Skeletal muscle tissue (tissue), 4 donors: ENCODE measurements around the gene RAD9A. TPM values are rescaled to one million over a fixed set of nuclear protein-coding genes. Genes with fewer than 3 reads are reported as not detected.
"Not testable (repeated sequence)": the region's sequence is repeated elsewhere in the genome, so short reads cannot be mapped to it uniquely, and the experiment has no call there.

Experiments
- H3K27ac ChIP-seq: one replicate; pipeline ENCODE4 v1.7.0; 2013; ENCODE audit warnings: mild to moderate bottlenecking, low read depth, low read length, inconsistent platforms
- H3K27me3 ChIP-seq, 3 donors: one replicate each; pipeline ENCODE4 v1.7.0; 2013; ENCODE audit warnings: low read length in 3 of 3; ENCODE audit not compliant: control insufficient read depth in 3 of 3, insufficient read depth in 3 of 3
- H3K36me3 ChIP-seq, 3 donors: one replicate each; pipeline ENCODE4 v1.7.0; 2013; ENCODE audit warnings: low read length in 3 of 3; ENCODE audit not compliant: control insufficient read depth in 3 of 3, insufficient read depth in 3 of 3
- H3K4me1 ChIP-seq, 3 donors: one replicate each; pipeline ENCODE4 v1.7.0; 2013; ENCODE audit warnings: low read length in 3 of 3, mild to moderate bottlenecking in 3 of 3; ENCODE audit not compliant: control insufficient read depth in 3 of 3, insufficient read depth in 3 of 3
- H3K4me3 ChIP-seq, 3 donors: one replicate each; pipeline ENCODE4 v1.7.0; 2013; ENCODE audit warnings: low read length in 3 of 3
- H3K9ac ChIP-seq, 3 donors: one replicate each; pipeline ENCODE4 v1.7.0; 2013; ENCODE audit warnings: low read length in 3 of 3, mild to moderate bottlenecking in 3 of 3, moderate library complexity in 2 of 3, low read depth in 1 of 3
- H3K9me3 ChIP-seq, 3 donors: one replicate each; pipeline ENCODE4 v1.7.0; 2013; ENCODE audit warnings: low read length in 3 of 3; ENCODE audit not compliant: control insufficient read depth in 3 of 3
- total RNA-seq: library from RNA; depleted of rRNA; stranded (reverse); fragments of >200 nt; gene quantifications from one replicate; pipeline ENCODE4 v1.2.3, GENCODE V29; 2014
- donor health status: Osteomylitis.

Gene RAD9A
- total RNA-seq, 1 donor from 2014 or later, result 2.6 TPM

GRCh38 chr11:67421430-67422031, 29.7 kb downstream of the RAD9A start:
- H3K36me3 ChIP-seq, result peaks cover 0 to 14% (median 14%) of the 10 kb centered on the region in 3 donors

GRCh38 chr11:67422891-67423290, 31.1 kb downstream of the RAD9A start:
- H3K4me1 ChIP-seq, result peaks cover 31 to 33% (median 32%) of the 10 kb centered on the region in 3 donors
- peak overlapping the region in 1 of 3 donors; percentile 14 for H3K9ac ChIP-seq
- H3K27me3 ChIP-seq, result no peaks in the 10 kb centered on the region
- no peak overlapping the region for H3K27ac ChIP-seq
- no peaks in the 10 kb centered on the region for H3K9me3 ChIP-seq
- H3K36me3 ChIP-seq, result peaks cover 0 to 14% (median 14%) of the 10 kb centered on the region in 3 donors
- H3K4me3 ChIP-seq, result no peak overlapping the region

More at GRCh38 chr11:67421430-67422031, 29.7 kb downstream of the RAD9A start:
- Histone ChIP-seq H3K27me3 (no peaks in the 10 kb centered on the region), H3K4me1 (peaks cover 41 to 46% (median 42%) of the 10 kb centered on the region in 3 donors), H3K4me3 (peak overlapping the region in 2 of 3 donors; percentile 29 to 54), H3K9me3 (no peaks in the 10 kb centered on the region), H3K9ac (no peak overlapping the region), H3K27ac (no peak overlapping the region)

GRCh38 chr11:67423466-67423865, 31.7 kb downstream of the RAD9A start:
- Histone ChIP-seq H3K9me3 (no peaks in the 10 kb centered on the region), H3K4me1 (peaks cover 27 to 28% (median 27%) of the 10 kb centered on the region in 3 donors), H3K4me3 (no peak overlapping the region), H3K9ac (no peak overlapping the region), H3K27me3 (no peaks in the 10 kb centered on the region), H3K27ac (no peak overlapping the region), H3K36me3 (peaks cover 0 to 15% (median 14%) of the 10 kb centered on the region in 3 donors)

- Histone ChIP-seq H3K4me1 (peaks cover 25 to 28% (median 26%) of the 10 kb centered on the region in 3 donors), H3K36me3 (peaks cover 0 to 16% (median 14%) of the 10 kb centered on the region in 3 donors), H3K27me3 (no peaks in the 10 kb centered on the region), H3K27ac (no peak overlapping the region), H3K4me3 (no peak overlapping the region), H3K9ac (peak overlapping the region in 1 of 3 donors; percentile 6), H3K9me3 (no peaks in the 10 kb centered on the region)
These were observed 32.3 kb downstream of the RAD9A start for GRCh38 chr11:67423891-67424613.

GRCh38 chr11:67427364-67427859, 35.6 kb downstream of the RAD9A start:
- peak overlapping the region; percentile 93 to 94 (median 94) for H3K4me3 ChIP-seq
- H3K27ac ChIP-seq, result peak overlapping the region; percentile 90
- peak overlapping the region; percentile 97 to 99 (median 98) for H3K9ac ChIP-seq

GRCh38 chr11:67428052-67429001, 36.5 kb downstream of the RAD9A start, which contains the start of gene RPS6KB2:
TSS of gene RPS6KB2 (plus strand) at chr11:67428494. CDS start at chr11:67428546, 52 bp downstream.
- Histone ChIP-seq H3K27ac (peak within 1 kb of the TSS; percentile 90), H3K4me3 (peak within 1 kb of the TSS; percentile 93 to 94 (median 94)), H3K36me3 (peaks cover 27 to 47% (median 37%) of the 10 kb centered on the region in 3 donors), H3K4me1 (peaks cover 15 to 30% (median 16%) of the 10 kb centered on the region in 3 donors), H3K9me3 (no peaks in the 10 kb centered on the region), H3K27me3 (no peaks in the 10 kb centered on the region), H3K9ac (peak within 1 kb of the TSS; percentile 97 to 99 (median 98))

More at GRCh38 chr11:67427364-67427859, 35.6 kb downstream of the RAD9A start:
- peaks cover 15 to 31% (median 16%) of the 10 kb centered on the region in 3 donors for H3K4me1 ChIP-seq
- not testable (repeated sequence) for H3K9me3 ChIP-seq, H3K27me3 ChIP-seq
- H3K36me3 ChIP-seq, result peaks cover 18 to 42% (median 33%) of the 10 kb centered on the region in 3 donors

GRCh38 chr11:67429038-67429668, 37.4 kb downstream of the RAD9A start:
- Histone ChIP-seq H3K9me3 (no peaks in the 10 kb centered on the region), H3K36me3 (peaks cover 35 to 51% (median 42%) of the 10 kb centered on the region in 3 donors), H3K4me3 (peak overlapping the region; percentile 93 to 94 (median 94)), H3K4me1 (peaks cover 15 to 26% (median 16%) of the 10 kb centered on the region in 3 donors), H3K27ac (peak overlapping the region; percentile 90), H3K9ac (peak overlapping the region; percentile 97 to 99 (median 98)), H3K27me3 (no peaks in the 10 kb centered on the region)

GRCh38 chr11:67429722-67430121, 37.9 kb downstream of the RAD9A start:
- Histone ChIP-seq H3K27me3 (no peaks in the 10 kb centered on the region), H3K4me3 (peak overlapping the region; percentile 93 to 94 (median 94)), H3K9ac (peak overlapping the region; percentile 97 to 99 (median 98)), H3K4me1 (peaks cover 15 to 26% (median 16%) of the 10 kb centered on the region in 3 donors), H3K9me3 (no peaks in the 10 kb centered on the region), H3K27ac (no peak overlapping the region), H3K36me3 (peaks cover 41 to 53% (median 43%) of the 10 kb centered on the region in 3 donors)
